ENCODE data around the gene CYSLTR2.
"Not testable (repeated sequence)": the region's sequence is repeated elsewhere in the genome, so short reads cannot be mapped to it uniquely, and the experiment has no call there.

The CYSLTR2 gene

DNA sequence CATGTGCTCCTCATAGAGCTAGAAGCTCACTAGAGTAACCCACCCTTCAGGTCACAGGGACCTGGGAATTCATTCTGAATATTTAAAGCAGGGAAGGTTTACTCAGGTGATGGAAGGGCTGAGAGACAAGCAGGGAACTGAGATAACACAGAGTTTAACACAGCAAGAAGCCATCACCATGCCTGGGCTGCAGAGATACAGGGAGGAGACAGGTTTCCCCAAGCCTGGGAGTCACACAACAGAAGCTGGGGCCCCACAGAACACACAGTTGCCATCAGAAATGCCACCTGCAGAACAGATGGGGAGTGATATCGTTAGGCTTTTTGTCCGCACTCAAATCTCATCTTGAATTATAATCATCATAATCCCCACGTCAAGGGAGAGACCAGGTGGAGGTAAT lies 7.9 kb upstream of the CYSLTR2 start:
- DNase-seq = no peak

DNA sequence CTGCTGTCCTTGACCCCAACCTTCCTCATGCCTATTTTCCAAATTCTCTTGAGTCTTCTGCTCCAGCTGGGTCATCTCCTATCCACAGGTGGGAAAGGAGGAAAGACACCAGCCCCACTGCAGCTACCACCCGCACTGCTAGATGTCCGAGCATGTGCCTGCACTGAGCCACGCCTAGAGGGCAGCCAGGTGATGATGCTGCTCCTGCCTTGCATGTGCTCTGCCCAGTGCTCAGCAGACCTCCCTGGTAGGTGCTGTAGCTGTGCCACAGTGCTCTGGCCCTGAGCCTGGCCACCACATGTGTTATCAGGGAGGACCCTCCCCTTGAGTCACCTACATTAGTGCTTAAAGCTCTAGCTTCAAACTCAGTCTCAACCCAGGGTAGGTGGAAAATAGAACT lies 6.9 kb upstream of the CYSLTR2 start:
- DNase-seq = no peak

DNA sequence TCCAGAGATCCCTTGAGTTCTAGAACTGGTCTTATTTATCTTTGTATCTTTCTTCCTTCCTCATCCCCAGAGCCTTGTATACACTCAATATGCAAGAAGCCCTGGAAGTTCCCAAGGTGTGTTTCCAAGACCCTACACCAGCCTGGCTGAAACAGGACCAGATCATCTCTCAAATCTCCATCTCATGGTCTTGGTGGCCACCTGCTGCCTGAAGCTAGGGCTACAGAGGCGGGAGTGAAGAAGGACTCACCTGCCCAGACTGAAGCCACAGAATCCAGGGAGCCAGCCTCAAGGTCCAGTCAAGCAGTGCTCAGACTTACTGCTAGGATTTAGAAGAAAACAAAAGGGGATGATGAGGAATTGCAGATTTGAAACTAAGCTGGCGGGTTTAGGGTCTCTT lies 6.1 kb upstream of the CYSLTR2 start:
- DNase-seq = no peak

GRCh38 chr13:48648446-48648845 lies 5.3 kb upstream of the CYSLTR2 start:
- DNase-seq = no peak

DNA sequence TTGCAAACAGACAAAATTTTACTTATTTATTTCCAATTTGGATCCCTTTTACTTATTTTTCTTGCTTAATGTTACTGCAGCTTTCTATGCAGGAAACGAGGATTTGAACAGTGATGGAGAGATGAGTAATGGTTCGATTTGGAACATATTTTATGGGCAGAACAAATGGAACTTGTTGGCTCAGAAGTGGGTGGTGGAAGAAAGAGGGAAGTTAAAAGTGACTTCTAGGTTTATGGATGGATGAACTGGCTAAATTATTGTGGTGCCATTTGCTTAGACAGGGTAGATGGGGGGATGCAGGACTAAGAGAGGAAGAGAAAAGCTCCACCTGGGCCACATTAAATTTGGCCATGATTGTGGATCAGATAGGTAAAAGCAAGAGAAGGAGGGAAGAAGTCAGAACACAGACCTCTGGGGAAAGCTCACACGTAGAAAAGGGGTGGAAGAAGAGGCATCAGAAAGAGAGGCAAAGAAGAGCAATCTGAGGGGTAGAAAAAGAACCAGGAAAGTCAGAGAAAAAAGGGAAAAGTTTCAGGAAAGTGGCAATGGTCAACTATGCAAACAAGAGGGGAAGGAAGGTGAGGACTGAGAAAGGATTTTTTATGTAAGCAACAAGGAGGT lies 768 bp upstream of the CYSLTR2 start:
- DNase-seq = no peak

DNA sequence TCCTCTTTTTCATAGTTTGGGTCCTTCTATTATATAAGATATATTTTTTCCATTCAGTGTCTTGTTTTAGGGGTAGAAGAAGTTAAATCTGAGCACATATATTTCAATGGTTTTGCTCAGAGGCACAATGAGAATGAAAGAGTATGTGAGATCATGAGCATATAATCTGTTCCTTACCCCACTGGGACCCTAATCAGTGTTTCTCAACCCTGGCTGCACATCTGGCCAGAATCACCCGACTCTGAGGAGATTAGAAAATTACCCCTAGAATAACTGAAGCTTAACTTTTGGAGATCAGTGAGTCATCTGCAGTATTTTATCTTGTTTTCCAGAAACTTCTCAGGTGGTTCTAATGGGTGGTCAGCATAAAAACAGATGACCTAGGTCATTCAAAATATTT lies 782 bp downstream of the CYSLTR2 start:
- no peak for DNase-seq

GRCh38 chr13:48655291-48655690 lies 1.6 kb downstream of the CYSLTR2 start:
- no peak for DNase-seq

DNA sequence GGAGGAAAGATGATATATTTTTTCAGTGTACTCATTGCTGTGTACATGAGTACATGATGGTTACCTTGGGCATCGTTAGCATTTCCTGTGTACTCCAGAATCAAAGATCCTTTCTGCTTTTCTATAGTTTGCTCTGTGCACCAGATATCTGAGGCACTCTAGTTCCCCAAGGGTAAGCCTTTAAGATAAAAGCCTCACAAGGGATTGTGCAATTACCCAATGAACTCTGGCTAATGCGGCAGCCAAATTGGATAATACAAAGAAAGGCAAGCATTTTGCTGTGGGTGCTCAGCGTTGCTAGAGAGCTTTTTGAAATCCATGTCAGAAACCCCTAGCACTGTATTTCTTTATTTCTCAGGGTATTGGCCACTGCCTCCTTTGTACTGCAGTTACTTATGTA lies 2.9 kb downstream of the CYSLTR2 start:
- no peak for DNase-seq

DNA sequence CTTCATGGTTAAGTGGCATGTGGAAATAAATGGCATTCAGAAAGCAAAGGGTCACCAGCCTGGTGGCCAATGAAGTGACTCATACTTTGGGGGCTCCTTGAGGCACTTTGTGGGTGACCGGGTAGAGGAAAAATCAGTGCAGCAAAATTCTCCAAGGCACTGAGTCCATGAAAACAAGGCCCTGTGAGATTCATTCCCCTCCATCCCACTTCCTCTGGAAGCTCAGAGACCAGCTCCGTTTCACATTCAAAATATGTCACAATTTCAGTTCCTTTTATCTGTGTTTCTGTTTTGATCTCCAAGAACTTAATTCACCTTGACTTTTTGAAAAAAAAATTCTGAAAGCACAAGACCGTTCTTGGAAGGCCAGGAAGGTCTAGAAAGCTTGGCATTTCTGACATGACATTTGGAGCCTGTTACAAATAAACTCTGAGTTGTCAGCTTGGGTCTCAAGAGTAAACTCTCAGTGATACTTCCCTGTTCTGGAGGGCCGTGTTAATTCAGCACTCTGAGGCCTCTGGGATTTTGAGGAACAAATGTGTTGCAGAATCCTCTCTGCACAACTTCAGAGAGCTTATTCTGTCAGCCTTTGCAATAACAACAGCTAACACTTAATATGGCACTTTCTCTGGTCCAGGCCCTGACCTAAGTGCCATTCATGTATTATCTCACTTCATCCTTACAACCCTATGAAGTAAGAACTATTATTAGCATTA lies 6.8 kb downstream of the CYSLTR2 start:
- DNase-seq = no peak

- DNase-seq = no peak
Measured at GRCh38 chr13:48661107-48661506, 7.4 kb downstream of the CYSLTR2 start.

GRCh38 chr13:48662226-48662625 lies 8.5 kb downstream of the CYSLTR2 start:
- no peak for DNase-seq

- DNase-seq = no peak
Measured at GRCh38 chr13:48667136-48667535, 13.4 kb downstream of the CYSLTR2 start.

DNA sequence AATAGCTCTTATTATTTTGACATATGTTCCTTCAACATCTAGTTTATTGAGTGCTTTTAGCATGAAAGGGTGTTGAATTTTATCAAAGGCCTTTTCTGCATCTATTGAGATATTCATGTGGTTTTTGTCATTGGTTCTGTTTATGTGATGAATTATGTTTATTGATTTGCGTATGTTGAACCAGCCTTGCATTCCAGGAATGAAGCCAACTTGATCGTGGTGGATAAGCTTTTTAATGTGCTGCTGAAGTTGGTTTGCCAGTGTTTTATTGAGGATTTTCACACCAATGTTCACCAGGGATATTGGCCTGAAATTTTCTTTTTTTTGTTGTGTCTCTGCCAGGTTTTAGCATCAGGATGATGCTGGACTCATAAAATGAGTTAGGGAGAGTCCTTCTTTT lies 17.7 kb downstream of the CYSLTR2 start:
- DNase-seq = not testable (repeated sequence)

DNA sequence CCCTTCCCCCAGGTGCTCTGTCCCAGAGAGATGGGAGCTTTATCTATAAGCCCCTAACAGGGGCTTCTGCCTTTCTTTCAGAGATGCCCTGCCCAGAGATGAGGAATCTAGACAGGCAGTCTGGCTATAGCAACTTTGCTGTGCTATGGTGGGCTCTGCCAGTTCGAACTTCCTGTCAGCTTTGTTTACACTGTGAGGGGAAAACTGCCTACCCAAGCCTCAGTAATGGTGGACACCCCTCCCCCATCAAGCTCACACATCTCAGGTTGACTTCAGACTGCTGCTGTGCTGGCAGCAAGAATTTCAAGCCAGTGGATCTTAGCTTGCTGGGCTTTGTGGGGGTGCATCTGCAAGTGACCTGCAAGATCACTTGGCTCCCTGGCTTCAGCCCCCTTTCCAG lies 21.5 kb downstream of the CYSLTR2 start:
- DNase-seq = no peak

GRCh38 chr13:48678316-48678715 lies 24.6 kb downstream of the CYSLTR2 start:
- DNase-seq = no peak

- DNase-seq = no peak
Measured at GRCh38 chr13:48679941-48680680, 26.4 kb downstream of the CYSLTR2 start.

GRCh38 chr13:48680756-48681392 lies 27.1 kb downstream of the CYSLTR2 start:
- no peak for DNase-seq

DNA sequence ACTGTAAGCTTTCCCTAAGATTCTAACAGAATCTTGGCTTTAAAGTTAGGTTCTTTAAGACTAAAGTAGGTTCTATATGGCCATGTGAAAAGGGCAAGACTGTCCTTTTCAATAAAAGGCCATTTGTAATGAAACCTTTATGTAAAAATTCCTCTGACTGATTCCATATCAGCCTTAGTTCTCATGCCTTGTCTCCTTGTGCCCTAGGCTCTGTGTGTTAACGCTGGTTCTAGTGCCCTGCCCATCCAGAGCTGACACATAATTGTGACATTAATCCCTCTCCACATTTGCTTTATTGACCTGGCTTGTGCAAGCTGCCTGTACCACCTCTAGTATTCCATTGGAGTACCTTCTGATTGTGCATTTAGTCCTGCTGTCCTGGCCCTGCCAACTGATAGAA lies 28.2 kb downstream of the CYSLTR2 start:
- no peak for DNase-seq

DNA sequence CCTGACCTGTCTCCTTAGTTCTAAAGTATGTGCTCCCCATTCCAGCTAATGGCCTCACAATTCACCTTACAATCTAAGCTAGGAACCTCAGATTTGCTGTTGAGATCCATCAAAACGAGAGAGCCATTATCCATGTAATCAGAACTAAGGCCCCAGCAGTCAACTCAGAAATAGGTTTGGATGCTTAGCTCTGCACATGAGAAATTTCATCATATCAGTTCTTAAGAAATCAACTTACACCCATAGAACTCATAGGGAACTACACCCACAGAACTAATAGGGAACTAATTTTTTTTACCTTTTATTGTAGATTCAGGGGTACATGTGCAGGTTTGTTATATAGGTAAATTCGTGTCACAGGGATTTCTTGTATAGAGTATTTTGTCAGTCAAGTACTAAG lies 28.7 kb downstream of the CYSLTR2 start:
- DNase-seq = no peak

- DNase-seq = no peak
Measured at GRCh38 chr13:48686636-48687210, 33.0 kb downstream of the CYSLTR2 start.

GRCh38 chr13:48687249-48687648 lies 33.5 kb downstream of the CYSLTR2 start:
- DNase-seq = no peak

DNA sequence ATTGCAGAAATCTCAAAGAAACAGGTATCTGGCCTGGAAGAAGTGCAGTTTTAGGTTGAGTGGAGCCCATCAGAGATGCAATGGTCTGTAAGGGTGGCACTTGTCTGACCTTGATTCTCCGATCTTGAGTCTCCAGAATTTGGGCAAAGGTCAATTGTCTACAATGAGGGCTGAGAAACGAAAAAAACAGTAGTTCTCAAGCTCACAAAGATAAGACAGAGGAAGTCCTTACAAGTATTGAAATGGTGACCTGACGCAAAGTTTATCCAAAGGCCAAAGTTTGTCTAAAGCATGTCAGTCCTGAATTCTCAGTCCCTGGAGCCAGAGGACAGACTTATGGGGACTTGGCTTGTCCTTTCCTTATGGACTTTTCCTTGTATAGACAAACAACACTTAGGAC lies 40.3 kb downstream of the CYSLTR2 start:
- no peak for DNase-seq

GRCh38 chr13:48695776-48696175 lies 42.0 kb downstream of the CYSLTR2 start:
- DNase-seq = no peak
